T-helper 1 cell treated with Interleukin-12 subunit alpha and Interleukin-12 subunit beta and Interleukin-4 antibody, amounts not matched to agents 30 ng/mL and 1 ng/mL, for 36 hours (primary cell): ENCODE measurements around the gene DIP2C. TPM values are rescaled to one million over a fixed set of nuclear protein-coding genes. Genes with fewer than 3 reads are reported as not detected.

Experiments used
- intact Hi-C: fragments of 100-400 bp; cut with micrococcal nuclease; formaldehyde crosslinking; loops from one replicate; pipeline ENCODE4 v1.15.1; 2024
- total RNA-seq: library from RNA; stranded (reverse); gene quantifications from 2 replicates; pipeline ENCODE4 v1.2.3, GENCODE V29; 2022

The DIP2C gene
- total RNA-seq, 1 donor from 2014 or later, result 2.8 TPM

DNA sequence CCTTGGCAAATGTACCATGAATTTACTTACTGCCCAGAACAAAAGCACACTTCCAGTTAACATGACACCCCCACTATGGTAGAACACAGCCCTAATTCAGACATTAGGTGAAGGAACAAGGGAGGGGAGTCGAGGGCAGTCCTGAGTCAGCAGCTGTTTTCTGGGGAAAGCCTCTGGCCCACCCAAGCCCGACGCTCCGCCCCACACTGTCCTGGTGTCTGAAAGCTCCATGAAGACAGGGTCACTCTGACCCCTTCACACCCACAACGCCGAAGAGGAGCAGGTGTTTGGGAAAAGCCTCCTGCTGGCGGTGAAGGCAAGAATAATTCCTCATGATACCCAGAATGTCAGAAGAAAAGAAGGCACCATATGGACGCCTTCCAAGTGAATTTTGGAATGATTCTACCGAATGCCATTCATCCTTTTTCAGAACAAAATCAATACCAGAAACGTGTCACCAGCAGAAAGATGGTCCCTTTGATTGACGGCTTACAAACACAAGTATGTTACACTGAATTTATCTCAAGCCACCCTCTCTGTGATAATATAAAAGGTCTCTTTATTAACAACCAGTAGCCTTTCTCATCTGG, 172.1 kb downstream of the DIP2C start:
- intact Hi-C loops, result loop anchor here (10.0 kb wide), 1 partner anchor 267 kb away; no protein-coding TSS in a partner anchor

DNA sequence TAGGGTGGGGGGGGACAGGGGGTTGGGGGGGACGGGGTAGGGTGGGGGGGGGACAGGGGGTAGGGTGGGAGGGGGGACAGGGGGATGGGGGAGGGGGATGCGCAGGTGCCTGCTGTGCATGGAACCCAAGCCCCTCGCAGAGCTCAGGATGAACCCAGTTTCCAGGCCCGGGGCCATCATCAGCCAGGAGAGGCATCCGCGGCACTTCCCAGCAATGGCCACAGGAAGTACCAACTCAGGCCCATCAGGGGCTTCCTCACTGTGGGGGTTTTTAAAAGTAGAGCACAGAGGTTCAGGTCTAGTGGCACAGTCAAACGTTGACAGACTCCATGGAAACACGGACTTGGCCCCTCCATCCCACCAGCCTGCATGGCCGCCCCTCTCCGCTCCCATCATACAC, 172.7 kb downstream of the DIP2C start:
- intact Hi-C loops, result loop anchor here (10.0 kb wide), 1 partner anchor 268 kb away; no protein-coding TSS in a partner anchor

DNA sequence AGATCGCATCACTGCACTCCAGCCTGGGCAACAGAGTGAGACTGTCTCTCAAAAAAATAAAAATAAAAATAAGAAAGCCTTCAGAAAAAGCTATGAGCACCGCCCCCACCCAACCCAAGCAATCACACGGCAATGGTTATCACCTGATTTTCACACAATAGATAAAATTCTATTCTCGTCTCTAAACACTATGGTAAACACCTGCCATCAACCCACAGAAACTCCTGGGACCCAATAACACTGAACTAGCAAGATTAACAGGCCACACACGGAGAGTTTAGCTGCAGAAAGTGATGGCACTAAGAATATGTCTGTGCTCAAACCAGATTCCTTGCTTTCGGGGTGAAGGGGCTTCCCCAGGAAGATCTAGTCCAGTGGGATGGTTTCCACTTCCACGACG, 173.8 kb downstream of the DIP2C start:
- intact Hi-C loops, result loop anchor here (10.0 kb wide), 1 partner anchor 269 kb away; no protein-coding TSS in a partner anchor

DNA sequence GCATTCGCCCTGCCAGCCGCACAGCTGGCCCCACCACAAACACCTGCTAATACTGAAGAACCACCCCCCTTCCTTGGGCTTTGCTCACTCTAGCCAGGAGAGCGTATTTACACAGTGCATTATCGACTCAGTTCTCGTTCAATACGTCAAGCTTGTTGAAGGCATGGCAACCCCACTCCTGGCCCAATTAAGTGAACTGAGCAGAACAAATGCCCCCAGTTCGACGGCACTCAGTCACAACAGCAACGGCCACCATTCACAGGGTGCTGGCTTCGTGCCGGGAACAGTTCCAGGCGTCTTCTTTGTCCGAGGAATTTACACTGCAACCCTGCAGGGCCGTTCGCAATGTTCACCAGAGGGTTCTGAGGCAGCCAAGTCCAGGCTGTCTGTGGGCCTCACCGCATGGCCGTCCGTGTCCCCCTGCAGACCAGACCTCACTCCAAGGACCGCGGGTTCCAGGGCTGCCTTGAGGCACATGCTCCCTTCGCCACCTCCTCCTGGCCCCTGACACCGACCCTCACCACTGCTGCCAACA, 175.3 kb downstream of the DIP2C start:
- intact Hi-C loops, result loop anchor here (10.0 kb wide), 1 partner anchor 271 kb away; no protein-coding TSS in a partner anchor

DNA sequence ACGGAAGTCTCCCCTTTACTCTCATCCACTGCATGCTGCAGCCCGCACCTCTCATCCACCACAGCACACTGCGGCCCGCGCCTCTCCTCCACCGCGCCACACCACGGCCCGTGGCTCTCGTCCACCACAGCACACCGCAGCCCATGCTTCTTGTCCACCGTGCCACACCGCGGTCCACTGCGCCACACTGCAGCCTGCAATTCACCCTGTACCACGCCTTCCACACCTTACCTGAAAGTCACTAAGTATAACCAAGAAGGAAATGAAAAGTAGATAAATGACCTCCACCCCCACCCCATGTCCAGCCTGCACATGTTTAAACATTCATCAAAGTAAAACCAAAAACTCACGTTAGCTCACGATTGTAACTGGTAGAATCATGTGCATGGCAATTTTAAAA, 176.1 kb downstream of the DIP2C start:
- intact Hi-C loops, result loop anchor here (10.0 kb wide), 1 partner anchor 271 kb away; no protein-coding TSS in a partner anchor

DNA sequence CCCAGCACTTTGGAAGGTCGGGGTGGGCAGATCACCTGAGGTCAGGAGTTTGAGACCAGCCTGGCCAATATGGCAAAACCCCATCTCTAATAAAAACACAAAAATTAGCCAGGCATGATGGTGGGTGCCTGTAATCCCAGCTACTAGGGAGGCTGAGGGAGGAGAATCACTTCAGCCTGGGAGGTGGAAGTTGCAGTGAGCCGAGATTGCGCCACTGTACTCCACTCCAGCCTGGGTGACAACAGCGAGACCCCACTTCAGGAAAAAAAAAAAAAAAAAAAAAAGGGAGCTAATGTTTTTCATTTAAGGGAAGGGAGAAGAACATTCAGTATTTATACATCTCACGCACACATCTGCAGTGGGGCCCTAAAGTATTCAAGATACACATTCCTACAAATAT, 176.8 kb downstream of the DIP2C start:
- intact Hi-C loops, result loop anchor here (10.0 kb wide), 1 partner anchor 272 kb away; no protein-coding TSS in a partner anchor

DNA sequence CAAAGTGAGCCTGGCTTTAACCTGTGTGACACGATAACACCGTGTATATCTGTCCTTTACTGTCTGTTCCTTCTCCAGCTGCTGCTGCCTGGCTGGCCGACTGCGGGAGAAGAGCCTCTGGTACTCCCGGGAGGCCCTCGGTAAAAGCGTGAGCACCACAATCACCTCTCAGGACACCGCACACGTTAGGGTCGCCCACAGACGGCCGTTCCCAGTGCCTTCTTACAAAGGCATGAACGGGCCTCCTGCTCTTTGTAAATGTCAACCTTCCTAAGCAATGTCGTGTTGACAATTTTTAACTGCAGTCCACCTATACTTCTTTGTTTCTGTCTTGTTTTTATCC, 177.6 kb downstream of the DIP2C start:
- intact Hi-C loops, result loop anchor here (2.0 to 10.0 kb wide), 3 partner anchors 273 to 563 kb away; partner anchors contain the start of gene GTPBP4

DNA sequence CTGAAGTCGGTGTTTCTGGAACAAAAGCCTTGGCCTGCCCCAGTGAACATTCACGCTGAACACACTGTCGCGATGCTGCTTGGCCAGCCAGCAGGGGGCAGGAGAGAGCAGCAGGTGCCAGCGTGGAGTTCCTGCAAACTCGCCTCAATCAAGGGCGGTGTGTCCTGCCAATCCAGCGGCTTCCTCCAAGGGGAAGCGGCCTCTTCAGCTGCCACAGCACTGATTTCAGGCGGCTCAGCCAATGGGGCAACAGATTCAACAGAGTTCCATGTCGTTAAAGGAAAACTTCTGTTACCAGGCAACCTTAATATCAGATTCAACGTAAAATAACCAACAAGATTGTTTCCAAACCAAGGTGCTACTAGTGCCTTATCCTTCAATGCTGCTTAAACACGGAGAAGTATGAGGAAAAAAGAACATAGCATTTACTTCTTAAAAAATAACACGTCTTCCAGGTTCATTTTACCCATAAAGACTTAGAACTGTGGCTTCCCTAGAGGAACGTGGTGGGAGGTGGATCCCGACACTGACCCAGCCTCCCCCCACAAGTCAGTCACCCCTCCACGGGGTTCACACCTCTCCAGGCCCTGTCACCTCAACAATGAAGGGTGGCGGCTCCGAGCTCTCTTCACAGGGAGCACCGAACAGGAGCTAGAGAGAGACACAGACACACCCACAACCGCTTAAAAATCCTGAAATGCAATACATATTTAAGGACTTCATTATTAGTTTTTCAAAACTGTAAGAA, 178.2 kb downstream of the DIP2C start:
- intact Hi-C loops, result loop anchor here (2.0 to 10.0 kb wide), 3 partner anchors 274 to 564 kb away; partner anchors contain the start of gene GTPBP4

DNA sequence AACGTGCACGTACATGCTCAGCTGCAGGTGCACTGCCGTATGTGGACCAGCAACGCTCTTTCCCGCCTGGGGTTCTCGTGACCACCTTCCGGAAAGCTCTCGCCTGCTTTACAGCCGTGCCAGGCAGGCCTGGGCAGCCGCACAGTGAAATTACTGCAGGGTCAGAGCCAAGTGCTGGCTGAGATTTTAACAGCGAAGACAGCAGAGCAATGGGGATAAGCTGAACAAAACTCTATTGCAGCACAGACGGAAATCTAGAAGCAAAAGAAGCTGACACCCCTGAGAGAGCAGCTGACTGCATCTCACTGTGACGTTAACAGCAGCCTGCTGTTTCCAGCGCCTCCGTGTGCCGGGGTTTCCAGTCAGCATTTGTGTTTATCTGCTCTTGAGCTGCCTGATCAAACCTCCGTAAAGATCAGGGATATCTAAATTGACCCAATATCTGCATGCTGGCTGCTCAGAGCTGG, 179.0 kb downstream of the DIP2C start:
- intact Hi-C loops, result loop anchor here (2.0 to 10.0 kb wide), 3 partner anchors 274 to 564 kb away; partner anchors contain the start of gene GTPBP4

DNA sequence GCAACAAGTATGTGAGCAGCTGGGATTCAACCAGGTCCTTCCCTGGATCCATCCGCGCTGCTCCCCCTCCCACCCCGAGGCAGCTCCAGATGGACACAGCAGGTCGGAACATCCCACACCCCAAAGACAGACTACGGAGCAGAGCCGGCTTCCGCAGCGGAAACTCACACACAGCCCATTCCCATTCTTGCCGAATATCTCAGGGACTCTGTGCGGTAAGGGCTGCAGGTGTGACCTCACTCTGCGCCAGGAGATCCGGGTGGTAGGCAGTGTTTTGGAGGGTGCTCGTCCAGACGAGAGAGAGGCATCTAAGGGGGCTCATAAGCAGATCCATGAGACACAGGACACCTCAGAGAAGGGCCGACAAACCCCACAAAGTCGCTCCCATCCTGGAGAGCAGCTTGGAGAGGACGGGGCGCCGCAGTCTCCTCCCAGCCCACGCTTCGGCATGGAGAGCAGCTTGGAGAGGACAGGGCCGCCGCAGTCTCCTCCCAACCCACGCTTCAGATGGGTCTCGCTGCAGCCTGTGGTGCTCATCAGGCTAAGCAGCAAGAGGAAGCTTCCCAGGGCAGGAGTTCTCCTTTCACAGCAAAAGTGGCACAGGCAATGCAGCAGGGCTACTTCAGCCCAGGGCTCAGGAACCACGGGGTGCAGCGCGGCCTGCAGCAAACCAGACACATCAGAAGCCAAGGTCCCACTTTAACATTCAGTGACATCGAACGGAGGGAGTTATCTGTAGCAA, 179.9 kb downstream of the DIP2C start:
- intact Hi-C loops, result loop anchor here (2.0 to 10.0 kb wide), 3 partner anchors 275 to 565 kb away; partner anchors contain the start of gene GTPBP4

DNA sequence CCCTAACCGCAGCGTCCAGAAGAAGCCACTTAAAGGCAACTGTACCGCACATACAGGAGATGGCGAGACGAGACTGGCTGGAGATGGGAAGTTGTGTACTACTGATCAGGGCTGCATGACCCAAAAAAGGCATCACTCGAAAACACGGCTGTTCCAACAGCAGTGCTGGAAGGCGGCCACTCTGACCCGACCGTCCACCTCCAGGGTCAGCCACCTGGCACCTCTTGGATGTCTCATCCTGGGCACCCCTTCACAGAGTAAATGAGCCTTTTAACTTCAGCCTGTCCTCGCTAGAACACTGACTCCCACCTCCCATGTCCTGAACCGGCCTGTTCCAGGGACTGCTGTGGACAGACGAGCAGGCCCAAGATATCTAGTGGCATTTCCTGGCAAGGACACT, 180.7 kb downstream of the DIP2C start:
- intact Hi-C loops, result no loop called here

DNA sequence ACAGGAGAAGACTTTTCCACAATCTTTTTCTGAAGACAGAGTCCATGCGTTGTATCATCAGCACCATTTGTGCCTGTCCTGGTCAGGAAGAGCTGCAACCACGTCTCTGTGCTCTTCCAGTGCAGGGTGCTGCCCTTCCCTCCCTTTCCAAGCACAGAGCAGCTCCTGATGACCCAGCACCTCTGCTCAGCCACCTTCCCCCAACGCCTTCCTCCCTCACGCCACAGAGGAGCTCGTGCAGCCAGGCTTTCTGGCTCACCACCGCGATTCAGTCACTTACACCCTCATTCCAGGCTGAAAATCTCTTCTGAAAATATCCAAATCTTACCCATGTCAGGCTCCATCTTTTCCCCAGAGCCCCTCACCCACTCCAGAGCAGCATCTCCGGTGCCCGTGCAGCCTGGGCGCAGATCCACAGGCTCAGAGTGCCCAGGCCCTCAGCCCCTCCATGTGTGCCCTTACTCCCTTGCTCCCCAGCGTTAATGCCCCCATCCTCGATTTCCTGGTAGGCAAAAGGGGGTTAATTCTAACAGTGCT, 181.5 kb downstream of the DIP2C start:
- intact Hi-C loops, result no loop called here

DNA sequence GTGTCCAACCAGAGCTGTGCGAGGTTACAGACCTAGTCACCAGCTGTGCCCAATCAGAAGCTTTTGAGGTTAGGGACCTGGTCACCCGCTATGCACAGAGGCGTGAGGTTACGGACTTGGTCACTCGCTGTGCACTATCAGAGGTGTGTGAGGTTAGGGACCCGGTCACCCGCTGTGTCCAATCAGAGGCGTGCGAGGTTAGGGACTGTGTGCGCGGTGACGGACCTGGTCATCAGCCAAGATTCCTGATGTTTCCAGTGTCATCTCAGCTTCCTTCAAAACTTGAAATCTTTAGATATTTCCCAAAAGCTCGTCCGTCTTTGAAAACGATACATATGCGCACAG, 182.1 kb downstream of the DIP2C start:
- intact Hi-C loops, result no loop called here

DNA sequence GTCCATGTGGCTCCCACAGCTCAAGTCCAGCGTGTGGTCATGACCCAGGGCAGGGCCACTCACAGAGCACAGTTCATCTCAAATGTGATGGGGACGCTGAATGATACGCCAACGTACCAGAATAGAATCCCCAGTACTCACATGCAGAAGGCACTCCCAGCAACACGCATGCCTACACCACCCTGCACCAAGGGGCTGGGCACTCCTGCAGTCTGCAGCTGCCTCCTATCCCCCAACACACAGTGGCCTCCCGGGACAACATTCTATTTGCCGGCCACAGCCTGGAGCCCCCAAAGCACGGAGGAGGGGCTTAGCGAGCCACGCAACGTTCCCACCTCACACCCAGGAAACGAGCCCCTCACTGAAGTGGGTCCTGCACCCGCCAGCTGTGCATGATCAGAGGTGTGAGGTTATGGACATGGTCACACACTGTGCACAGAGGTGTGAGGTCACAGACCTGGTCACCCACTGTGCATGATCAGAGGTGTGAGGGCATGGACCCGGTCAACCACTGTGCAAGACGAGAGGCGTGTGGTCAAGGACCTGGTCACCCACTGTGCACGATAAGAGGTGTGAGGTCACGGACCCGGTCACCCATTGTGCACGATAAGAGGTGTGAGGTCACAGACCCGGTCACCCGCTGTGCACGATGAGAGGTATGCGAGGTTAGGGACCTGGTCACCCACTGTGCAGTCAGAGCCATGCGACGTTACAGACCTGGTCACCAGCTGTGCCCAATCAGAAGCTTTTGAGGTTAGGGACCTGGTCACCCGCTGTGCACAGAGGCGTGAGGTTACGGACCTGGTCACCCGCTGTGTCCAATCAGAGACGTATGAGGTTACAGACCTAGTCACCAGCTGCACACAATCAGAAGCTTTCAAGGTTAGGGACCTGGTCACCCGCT, 182.8 kb downstream of the DIP2C start:
- intact Hi-C loops, result no loop called here

DNA sequence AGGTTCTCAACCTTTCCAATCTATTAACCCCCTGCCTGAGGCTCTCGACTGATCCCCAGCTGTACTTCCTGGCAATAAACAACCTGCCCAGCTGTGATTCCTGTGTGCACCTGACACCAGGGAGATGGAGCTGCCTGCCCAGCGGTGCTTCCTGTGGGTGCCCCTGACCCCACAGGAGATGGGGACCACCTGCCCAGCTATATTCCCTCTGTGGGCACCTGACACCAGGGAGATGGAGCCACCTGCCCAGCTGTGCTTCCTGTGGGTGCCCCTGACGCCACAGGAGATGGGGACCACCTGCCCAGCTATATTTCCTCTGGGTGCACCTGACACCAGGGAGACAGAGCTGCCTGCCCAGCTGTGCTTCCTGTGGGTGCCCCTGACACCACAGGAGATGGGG, 184.0 kb downstream of the DIP2C start:
- intact Hi-C loops, result no loop called here

DNA sequence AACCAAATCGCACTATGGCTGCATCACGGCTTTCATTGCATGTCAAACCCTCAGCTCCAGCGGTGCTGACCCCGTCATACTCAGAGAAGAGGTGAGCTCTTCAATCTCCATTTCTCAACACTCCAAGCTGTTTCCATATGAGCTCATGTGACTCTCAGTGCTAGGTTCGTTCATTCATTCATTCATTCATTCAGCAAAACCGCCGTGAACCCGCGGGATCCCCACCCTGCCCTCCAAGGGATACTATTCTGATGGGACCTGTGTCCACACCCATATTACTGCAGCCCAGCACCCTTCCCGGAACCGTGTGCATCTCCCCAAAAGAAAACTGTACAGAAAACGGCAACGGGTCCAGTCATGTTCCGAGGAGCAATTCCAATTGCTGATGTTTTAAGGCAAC, 184.7 kb downstream of the DIP2C start:
- intact Hi-C loops, result no loop called here

DNA sequence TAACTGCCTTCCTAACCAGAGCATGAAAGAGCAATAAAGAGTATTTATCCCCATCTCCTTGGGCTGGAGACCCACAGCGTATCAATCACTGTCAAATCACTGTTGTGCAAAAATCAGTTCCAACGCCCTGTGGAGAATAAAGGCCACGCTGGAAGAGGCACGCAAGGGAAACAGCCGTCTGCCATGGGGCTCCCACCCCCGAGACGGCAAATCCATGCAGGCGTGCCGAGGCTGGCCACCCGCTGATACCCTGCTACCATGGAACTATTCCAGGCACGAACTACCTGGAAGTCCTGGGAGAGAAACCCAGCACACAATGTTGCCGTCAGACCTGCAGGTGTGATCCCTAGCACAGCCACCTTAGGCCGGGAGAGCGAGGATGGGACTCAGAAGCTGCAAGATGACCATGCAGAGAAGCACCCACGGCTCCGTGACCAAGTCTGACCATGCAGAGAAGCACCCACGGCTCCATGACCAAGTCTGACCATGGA, 185.3 kb downstream of the DIP2C start:
- intact Hi-C loops, result no loop called here

DNA sequence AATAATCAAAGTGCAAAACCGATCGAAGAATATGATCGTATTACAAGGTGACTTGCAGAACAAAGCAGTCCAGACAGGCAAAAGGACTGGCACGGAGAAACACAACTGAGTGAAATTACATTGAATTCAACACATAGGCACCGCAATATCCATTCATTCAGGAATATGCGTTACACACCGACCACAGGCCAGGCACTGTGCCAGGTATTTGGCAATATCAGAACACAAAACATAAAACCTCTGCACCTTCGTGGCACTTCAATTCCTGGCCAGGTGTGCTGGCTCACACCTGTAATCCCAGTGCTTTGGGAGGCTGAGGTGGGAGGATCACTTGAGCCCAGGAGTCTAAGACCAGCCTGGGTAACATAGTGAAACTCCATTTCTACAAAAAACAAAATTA, 187.9 kb downstream of the DIP2C start:
- intact Hi-C loops, result no loop called here

DNA sequence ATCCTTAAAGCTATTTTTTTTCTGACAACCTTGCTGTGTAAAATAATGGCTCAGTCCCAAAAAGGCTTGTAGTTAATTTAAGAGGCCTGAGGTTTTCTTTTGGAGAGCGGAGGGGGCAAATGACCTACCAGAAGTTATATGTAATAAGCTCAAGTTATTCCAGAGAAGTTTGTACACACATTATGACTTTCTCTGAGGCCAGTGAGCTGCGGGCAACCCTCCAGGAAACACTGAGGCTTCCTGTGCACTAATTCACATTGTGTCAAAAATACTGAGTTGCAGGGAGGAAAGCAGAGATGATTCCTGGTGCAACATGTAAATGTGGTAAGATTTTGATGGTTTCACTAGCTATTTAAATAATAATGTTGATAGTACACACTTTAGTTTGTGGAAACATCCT, 188.6 kb downstream of the DIP2C start:
- intact Hi-C loops, result no loop called here

DNA sequence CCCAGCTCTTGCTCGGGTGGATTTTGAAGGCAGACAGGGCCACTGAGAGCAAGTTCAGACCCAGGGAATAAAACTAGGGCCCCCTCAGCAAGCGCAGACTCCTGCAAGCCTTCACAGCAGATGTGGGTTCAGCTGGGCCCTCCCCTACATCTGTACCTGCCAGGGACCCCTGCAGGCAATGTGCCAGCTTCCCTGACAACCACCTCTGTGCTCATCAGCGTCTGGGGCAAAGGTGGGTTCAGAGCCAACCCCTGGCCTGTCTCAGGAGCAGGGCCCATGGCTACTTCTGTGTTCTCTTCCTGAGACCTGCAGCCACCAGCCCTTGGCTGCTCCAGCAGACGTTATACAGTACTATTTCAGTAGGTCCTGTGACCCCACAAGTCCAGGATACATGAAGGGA, 189.5 kb downstream of the DIP2C start:
- intact Hi-C loops, result no loop called here
